Stimulated activated CD4-positive, alpha-beta T cell treated with anti-CD3 and anti-CD28 coated beads, Interleukin-12 subunit alpha, Interleukin-12 subunit beta, amount 100 ng/mL, for 24 hours (primary cell): ENCODE measurements around the gene PAFAH1B1.
A peak's percentile ranks its signal among the peaks of the same experiment; 100 is the strongest.
"Not testable (repeated sequence)": the region's sequence is repeated elsewhere in the genome, so short reads cannot be mapped to it uniquely, and the experiment has no call there.

Experiments
- DNase-seq, 2 experiments: peaks; one replicate each; pipeline ENCODE4 v3.0.0-alpha.2; 2020; ENCODE audit warnings: low read depth in 2 of 2

Gene PAFAH1B1

DNA sequence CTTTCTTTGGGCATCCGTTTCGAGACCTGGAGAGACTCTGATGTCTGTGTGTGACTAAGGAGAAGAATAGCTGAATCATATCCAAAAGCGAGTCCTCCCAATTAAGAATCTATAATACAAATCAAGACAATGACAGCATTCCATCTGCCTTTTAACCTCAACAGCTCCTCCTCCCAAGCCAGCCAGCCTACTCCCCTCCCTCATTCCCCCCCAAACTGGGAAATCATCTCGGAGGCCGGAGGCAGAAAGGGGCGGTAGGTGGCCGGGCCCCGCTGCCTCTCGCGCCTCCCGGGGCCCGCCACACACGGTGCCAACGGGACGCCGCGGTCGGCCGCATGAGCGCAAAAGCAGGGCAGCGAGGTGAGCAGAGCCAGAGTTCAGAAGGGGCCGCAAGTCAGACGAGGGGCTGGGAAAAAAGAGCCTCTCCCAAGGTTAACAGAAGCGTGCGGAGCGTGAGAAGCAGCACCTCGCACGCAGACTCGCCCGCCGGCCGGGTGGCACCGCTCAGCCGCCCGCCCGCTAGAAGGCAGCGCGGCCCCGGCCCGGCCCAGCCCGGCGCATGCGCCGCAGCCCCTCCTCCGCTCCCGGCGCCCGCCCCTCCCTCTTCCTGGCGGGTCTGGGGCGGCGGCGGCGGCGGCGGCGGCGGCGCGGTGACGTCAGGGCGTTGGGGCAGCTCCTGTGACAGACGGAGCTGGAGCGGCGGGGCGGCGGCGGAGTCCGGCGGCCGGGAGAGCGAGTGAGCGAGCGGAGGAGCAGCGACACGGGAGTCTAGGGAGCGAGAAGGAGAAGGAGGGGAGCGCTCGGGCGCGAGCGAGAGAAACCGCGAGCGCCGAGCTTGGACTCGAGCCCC is at the start of gene PAFAH1B1:
Gene PAFAH1B1 (plus strand): TSS at position 684 of the 850 bp plus-strand sequence. CDS start 44,635 bp downstream, outside the sequence.
- DNase-seq: peak; percentile 86 to 91

DNA sequence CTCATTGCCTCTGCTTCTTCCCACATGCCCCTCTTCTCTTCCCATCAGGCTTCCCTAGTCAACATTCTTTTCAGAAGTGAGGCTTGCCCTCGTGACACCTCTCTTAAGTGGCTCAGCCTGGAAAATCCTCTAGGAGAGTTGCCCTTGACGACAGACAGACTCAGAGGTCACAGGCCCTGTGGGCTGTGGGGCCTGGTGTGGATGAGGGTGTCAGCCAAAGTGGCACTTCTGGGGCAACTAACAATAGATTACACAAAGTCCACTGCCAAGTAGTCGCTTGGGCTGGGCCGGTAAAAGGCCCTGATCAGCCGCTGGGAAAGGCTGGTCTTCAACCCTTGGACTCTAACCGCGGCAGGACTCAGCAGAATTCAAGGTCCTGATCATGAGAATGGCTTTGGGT is 48.1 kb upstream of the PAFAH1B1 start:
- no peak for DNase-seq

DNA sequence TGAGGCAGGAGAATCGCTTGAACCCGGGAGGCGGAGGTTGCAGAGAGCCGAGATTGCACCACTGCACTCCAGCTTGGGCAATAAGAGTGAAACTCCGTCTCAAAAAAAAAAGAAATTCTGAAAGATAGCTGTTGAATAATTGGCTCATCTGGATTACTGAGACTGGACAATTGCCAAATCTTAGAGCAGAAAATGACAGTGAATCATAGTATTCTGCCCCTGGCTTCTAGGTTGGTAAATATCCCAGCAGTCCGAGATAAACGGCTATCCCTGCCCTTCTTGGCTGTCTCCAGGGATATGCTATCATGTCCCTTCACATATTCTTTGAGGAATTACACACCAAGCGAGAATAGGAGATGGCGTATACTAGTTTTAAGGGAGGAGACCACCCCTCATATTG is 46.3 kb upstream of the PAFAH1B1 start:
- no peak for DNase-seq

DNA sequence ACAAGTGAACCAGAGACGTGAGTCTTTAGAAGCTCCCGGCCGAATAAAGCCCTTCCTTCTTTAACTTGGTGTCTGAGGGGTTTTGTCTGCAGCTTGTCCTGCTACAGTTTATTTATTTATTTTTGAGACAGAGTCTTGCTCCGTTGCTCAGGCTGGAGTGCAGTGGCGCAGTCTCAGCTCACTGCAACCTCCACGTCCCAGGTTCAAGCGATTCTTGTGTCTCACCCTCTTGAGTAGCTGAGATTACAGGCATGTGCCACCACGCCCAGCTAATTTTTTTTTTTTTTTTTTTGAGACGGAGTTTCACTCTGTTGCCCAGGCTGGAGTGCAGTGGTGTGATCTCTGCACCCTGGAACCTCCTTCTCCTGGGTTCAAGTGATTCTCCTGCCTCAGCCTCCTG is 45.4 kb upstream of the PAFAH1B1 start:
- DNase-seq: not testable (repeated sequence)

DNA sequence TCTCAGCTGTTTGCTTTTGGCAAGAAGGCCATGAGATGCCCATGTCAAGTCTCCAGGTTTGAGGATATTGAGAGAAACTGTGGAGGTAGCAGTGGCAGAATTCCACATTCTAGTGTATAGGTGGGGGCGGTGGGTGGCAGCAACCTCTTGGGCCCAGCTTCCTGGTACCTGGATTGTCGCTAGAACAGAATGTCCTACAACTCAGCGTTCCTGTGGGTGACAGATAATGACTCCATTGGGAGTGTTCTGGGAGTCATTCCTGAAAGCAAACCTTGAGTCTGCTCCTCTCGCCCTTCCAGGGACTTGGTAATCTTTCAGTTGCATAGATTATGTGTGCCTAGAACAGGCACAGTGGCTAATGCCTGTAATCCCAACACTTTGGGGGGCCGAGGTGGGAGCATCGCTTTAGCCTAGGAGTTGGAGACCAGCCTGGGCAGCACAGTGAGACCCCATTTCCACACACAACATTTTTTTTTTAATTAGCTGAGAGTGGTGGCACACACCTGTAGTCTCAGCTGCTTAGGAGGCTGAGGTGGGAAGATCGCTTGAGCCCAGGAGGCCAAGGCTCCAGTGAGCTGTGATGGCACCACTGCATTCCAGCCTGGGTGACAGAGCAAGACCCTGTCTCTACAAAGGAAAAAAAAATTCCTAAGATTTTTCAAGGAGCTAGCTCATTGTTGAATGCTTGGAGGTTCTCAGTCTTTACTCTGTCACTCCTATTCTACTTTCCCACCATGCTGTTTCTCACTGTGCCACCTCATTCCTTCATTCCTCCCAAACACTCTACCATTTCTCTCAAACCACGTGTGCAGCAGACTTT is 43.9 kb upstream of the PAFAH1B1 start:
- no peak for DNase-seq

DNA sequence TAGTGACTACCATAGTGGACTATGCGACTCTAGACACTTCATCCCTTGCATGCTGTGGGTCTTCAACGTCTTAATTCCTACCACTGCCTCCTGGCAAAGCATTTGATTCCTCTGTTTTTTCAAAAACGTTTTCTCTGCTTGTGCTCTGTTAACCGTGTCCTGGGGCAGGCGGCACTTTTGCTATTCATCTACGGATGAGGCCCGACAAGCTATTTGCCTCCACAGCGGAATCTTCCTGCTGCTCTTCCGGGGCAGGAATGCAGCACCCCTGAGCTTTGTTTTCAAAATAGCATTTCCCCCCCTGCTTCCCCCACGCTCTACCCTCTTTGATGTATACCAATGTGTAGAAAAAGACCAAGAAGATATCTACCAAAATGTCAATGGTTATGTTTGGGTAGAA is 42.0 kb upstream of the PAFAH1B1 start:
- no peak for DNase-seq

DNA sequence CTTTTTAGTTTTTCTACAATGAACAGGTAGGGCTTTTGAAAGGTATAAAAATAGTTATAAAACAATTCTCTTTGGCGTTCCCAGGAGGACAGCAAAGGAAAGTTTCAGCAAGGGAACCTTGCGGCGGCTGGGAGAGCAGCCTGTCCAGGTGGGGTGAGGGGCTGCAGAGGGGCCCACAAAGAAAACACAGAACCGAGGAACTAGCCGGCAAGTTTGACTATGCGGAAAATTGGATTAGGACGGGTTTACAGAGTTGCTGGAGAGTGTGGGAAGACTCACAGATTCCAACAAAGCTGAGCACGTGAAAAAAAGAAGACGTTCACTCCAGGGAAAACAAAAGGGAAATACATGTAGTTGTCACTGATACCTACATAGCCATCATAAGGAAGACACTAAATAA is 41.5 kb upstream of the PAFAH1B1 start:
- no peak for DNase-seq

DNA sequence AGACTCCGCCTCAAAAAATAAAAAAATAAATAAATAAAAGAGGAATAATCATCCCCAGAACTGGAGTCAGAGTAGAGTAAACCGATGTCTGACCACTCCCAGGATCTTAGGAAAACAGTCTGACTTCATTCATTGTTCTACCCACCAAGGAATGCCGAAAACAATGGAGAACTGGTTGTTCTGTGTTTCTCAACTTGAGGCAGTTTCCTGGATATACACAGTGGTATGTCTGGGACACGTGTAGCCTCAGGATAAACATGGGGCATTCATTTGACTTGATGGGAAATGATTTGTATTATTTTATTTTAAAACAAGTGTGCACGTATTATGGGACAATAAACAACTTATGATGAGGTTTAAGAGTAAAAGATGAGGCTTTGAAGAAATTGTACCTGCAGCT is 32.8 kb upstream of the PAFAH1B1 start:
- no peak for DNase-seq

DNA sequence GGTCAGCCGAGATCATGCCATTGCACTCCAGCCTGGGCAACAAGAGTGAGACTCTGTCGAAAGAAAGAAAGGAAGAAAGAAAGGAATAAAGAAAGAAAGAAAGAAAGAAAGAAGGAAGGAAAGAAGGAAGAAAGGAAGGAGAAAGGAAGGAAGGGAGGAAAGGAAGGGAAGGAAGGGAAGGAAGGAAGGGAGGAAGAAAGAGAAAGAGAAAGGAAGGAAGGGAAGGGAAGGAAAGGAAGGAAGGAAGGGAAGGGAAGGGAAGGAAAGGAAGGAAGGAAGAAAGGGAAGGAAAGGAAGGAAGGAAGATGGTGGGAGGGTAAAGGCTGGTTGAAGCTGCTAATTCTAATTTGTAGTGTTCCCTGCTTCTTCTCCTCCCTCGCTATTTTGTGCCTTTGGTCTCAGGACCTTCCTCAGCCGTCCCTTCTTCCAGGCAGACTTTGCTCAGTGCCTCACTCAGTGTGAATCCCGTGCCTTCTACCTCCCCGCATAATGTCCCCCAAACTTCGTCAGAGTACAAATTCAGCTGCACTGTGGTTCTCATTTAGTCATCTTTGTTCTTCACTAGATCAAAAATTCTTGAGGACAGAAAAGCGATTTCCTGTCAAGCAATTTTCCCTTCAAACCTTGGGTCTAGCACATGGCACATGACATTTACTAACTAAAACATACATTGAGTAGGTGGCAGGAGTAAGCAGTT is 31.1 kb upstream of the PAFAH1B1 start:
- no peak for DNase-seq

DNA sequence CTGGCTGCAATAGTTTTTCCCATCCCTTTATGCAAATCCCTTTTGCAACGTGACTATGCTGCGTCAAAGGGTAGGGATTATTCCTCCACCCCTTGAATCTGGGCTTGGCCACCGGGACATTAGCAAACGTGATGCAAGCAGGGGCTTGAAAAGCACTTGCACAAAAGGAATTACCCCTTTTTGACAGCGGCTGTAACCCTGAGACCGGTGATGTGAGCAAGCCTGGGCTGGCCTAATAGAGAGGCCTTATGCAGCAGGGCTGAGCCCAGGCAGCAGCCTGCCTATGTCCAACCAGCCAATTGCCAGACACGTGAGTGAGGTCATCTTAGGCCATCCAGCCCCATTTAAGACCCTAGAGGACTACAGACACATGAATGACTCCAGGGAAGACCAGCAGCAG is 30.4 kb upstream of the PAFAH1B1 start:
- no peak for DNase-seq

DNA sequence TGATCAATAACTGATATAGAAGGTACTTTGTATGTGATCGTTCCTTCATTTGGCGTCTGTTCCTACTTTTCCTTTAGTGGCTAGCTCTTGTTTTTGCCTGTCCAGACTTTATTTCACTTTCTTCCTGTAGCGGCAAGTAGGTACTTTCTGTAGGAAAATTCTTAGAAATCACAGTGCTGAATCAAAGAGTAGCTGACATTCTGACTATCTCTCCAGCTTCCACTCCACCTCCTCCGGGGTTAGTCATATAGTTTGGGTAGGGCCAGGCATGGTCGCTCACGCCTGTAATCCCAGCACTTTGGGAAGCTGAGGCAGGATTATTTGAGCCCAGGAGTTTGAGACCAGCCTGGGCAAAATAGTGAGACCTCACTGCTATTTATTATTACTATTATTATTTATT is 29.9 kb upstream of the PAFAH1B1 start:
- no peak for DNase-seq

DNA sequence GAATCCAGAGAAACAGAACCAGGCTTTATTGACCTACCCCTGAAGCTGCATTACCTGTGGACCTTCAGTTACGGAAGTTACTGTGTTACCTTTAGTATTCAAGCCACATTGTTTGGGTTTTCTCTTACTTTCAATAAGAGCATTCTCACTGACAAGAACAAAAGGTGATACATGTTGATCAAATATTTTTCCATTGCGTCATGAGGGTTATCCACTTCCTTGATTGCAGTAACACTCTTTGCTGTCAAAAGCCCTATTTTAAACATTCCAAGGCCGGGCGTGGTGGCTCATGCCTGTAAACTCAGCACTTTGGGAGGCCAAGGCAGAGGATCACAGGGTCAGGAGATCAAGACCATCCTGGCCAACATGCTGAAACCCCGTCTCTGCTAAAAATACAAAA is 28.6 kb upstream of the PAFAH1B1 start:
- DNase-seq: no peak

DNA sequence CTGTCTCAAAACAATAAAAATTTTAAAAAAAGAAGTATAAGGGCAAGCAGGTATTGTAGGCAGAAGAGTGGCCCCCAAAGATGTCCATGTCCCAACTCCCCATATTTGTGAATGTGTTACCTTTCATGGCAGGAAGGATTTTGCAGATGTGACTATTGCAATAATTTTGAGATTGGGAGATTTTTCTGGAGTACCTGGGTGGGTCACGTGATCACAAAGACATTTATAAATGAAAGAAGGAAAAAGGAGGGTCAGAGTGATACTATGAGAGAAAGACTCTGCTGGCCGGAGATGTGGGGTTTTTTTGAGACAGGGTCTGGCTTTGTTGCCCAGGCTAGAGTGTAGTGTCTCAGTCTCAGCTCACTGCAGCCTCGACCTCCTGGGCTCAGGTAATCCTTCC is 27.4 kb upstream of the PAFAH1B1 start:
- no peak for DNase-seq

DNA sequence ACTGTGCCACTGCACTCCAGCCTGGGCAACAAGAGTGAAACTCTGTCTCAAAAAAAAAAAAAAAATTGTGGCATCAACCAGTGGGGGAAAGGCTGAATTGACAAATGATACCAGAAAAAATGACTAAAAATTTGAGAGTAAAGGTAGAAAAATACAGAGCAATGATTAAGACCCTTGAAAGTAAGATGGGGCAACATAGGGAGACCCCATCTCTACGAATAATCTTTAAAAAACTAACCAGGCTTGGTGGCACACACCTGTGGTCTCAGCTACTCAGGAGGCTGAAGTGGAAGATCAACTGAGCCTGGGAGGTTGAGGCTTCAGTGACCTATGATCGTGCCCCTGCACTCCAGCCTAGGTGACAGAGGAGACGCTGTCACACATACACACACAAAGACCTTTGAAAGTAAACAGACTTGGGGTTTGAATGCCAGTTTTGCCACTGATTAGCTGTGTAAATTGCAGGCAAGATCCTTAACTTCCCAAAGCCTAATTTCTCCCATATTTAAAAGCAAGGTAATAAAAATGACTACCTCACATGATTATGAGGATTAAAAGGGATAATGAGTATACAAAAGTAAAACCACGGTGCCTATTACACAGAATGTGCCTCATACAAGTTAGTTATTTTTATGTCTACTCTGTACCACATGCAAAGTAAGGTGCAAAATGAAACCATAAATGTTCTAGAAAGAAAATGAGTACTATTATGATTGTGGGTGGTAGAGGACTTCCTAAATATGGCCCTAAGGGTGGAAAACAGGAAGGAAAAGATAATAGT is 21.7 kb upstream of the PAFAH1B1 start:
- DNase-seq: no peak

DNA sequence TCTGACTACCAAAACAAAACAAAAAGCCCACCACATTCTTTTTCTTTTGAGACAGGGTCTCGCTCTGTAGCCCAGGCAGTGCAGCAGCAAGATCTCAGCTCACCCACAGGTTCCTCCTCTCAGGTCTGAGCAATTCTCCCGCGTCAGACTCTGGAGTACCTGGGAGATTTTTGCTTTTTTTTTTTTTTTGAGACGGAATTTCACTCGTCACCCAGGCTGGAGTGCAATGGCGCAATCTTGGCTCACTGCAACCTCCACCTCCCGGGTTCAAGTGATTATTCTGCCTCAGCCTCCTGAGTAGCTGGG is 21.2 kb upstream of the PAFAH1B1 start:
- DNase-seq: not testable (repeated sequence)

DNA sequence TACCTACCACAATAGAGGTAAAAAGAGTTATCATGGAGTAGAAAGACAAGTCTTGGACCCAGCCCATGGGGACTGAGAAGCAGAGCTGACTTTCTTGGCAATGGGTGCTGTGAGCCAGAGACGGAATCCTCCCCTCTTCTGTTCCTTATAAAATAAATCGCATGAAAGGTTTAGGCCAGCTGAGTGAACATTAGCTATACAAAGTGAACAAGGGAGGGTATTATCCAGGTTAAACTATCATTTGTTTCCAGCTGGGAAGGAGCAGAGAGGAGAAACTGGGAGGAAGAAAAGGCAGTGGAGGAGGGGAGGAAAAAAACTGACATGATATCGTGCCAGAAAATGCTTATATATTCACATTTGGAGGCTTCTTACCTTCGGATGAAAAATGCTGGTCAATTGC is 13.3 kb upstream of the PAFAH1B1 start:
- DNase-seq: no peak

DNA sequence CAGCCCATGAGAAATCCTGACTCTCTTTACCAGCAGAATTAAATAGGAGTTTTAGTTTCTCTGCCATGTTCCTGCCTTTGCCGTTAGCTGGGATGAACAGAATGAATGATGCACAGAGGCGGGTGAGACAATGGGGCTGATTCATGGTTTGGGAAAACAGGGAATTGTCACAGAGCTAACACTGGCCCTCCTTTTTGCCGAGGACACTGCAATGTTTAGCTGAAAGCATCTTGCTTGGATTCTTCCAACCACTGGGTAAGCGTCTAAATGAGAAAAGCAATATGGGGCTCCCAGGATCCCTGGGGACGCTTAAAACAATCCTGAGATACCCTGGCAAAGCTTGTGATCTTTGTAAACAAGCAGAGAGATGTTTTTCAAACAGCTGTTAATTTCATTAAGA is 12.8 kb upstream of the PAFAH1B1 start:
- DNase-seq: no peak

DNA sequence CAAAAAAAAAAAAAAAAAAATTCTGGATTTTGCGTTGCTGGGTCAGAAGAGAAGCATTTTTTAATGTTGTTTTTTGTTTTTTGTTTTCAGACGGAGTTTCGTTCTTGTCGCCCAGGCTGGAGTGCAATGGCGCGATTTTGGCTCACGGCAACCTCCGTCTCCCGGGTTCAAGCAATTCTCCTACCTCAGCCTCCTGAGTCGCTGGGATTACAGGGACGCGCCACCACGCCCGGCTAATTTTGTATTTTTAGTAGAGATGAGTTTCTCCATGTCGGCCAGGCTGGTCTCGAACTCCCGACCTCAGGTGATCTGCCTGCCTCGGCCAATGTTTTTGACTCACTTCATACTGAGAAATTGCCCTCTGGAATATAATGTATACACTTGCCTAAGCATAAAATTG is 11.0 kb upstream of the PAFAH1B1 start:
- DNase-seq: no peak

DNA sequence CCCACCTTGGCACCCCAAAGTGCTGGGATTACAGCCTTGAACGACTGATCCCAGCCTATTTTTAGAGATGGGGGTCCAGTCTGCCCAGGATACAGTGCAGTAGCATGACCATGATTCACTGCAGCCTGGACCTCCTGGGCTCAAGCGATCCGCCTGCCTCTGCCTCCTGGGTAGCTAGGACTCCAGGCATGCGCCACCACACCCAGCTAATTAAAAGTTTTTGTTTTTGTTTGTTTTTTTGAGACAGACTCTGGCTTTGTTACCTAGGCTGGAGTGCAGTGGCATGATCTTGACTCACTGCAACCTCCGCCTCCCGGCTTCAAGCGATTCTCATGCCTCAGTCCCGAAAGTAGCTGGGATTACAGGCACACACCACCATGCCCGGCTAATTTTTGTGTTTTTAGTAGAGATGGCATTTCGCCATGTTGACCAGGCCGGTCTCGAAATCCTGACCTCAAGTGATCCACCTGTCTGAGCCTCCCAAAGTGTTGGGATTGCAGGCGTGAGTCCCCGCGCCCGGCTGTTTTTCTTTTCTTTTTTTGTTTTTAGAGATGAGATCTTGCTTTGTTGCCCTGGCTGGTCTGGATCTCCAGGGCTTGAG is 2.3 kb upstream of the PAFAH1B1 start:
- DNase-seq: no peak

DNA sequence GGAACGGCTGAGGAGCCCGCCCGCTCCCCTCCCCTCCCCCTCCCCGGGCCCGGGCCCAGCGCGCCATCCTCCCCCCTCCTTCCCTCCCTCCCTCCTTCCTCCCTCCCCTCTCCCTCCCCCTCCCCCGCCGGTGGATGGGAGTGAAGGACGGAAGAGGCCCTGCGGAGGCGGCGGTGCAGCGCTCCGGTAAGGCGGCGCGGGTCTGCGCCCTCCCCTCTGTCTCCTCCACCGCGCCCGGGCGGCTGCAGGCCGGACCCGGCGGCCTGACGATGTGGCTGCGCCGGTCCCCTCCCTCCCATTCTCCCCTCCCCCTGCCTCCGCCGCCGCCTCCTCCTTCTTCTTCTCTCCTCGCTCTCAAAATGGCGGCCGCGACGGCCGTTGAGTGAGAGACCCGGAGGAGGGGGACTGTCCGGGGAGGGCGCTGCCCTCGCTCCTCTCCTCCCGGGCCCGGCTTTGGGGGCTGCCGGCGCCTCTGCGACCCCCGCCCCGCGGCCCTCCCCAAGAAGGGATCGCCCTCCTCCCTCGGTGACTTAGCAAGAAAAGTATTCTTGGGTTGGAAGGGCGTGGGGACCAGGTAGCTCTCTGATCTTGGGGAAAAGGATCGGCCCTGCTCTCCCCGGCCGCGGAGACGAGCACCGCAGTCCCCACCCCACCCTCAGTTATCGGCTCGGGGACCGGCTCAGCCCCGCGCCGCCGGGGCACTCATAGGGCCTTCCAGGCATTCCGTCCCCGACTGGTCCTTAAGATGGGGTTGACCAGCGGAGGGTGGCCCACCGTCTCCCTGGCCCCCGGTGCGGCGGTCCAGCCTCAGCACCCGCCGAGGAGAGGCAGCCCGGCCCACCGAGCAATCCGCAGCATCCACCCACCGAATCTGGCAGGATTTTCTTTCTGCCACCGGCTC is 617 bp downstream of the PAFAH1B1 start:
- peak; percentile 60 to 74 for DNase-seq
